Measurements from ENCODE around the gene COPZ2. TPM values are rescaled to one million over a fixed set of nuclear protein-coding genes. Genes with fewer than 3 reads are reported as not detected.

COPZ2 gene
- total and polyA plus RNA-seq, 2 donors (not counting 1 experiment from before 2014, with no cell fraction given) = 1.0 to 2.3 TPM

- intact Hi-C loops (cut with micrococcal nuclease) = loop anchor here (1.0 to 10.0 kb wide), 3 partner anchors 105 to 428 kb away; no protein-coding TSS in a partner anchor
- Histone ChIP-seq H3K36me3 (replicated peaks in 1 of 2; ENCODE audit: control extremely low read depth in 1 of 2, control insufficient read depth in 1 of 2, extremely low read depth in 1 of 2, insufficient read depth in 2 of 2, low read length in 1 of 2) (no peaks in the 10 kb centered on the region), H3K4me3 (ENCODE audit: control extremely low read depth in 1 of 5, extremely low read depth in 1 of 5, insufficient read depth in 1 of 5, low read depth in 2 of 5, low read length in 4 of 5) (no peak overlapping the region), H2AFZ (ENCODE audit: insufficient read depth, low read depth, low read length, poor library complexity, severe bottlenecking) (peak overlapping the region; percentile 50), H3K9ac (ENCODE audit: low read length) (no peak overlapping the region), H3K4me2 (replicated peaks; ENCODE audit: low read depth, low read length, poor library complexity, severe bottlenecking) (peak overlapping the region; percentile 98), H3K9me3 (ENCODE audit: control extremely low read depth in 1 of 3, control insufficient read depth in 2 of 3, insufficient read depth in 1 of 3, low read length in 2 of 3) (no peaks in the 10 kb centered on the region), H3K27me3 (replicated peaks in 1 of 4; ENCODE audit: control extremely low read depth in 1 of 4, control insufficient read depth in 3 of 4, insufficient read depth in 4 of 4, low read length in 3 of 4) (peaks cover 0 to 31% (median 13%) of the 10 kb centered on the region in 4 experiments), H3K79me2 (ENCODE audit: control insufficient read depth, insufficient read depth, low read length) (no peaks in the 10 kb centered on the region), H4K20me1 (ENCODE audit: control insufficient read depth, insufficient read depth, low read length, poor library complexity, severe bottlenecking) (no peaks in the 10 kb centered on the region), H3K4me1 (ENCODE audit: control insufficient read depth in 2 of 2, insufficient read depth in 2 of 2, low read length in 2 of 2) (peaks cover 32 to 36% of the 10 kb centered on the region in 2 donors), H3K27ac (ENCODE audit: low read length in 2 of 2) (no peak overlapping the region)
- ChIA-PET CTCF (interaction anchor here (0.7 to 3.9 kb wide), 33 partner anchors 9 to 852 kb away, joined by 3 to 228 read pairs (median 6); partner anchors contain the start of genes CDK5RAP3, COPZ2, NFE2L1 and SNX11), POLR2A (interaction anchor here (1.6 to 2.7 kb wide), 2 partner anchors 16 to 22 kb away, joined by 5 to 16 read pairs; partner anchors contain the start of gene NFE2L1)
- peak; percentile 85 for DNase-seq
- no peaks in the 10 kb centered on the region for H3K9me3 Mint-ChIP-seq (ENCODE audit: insufficient read depth)
- 35% methylated on average over 17 of the region's 18 CpGs for WGBS (ENCODE audit: insufficient coverage)
- H3K27me3 Mint-ChIP-seq = peaks cover 12% of the 10 kb centered on the region
- no peak overlapping the region for H3K27ac Mint-ChIP-seq
- TF ChIP-seq EZH2 (IDR thresholded peaks at IDR 0.05; ENCODE audit: borderline replicate concordance, insufficient read depth, low read depth, low read length, poor library complexity, severe bottlenecking) (no peak), CTCF (IDR thresholded peaks at IDR 0.05) (peak; percentile 87)
- peak overlapping the region; percentile 82 for H3K4me3 Mint-ChIP-seq
- ATAC-seq (ENCODE audit: low read depth) = peak; percentile 14
- peaks cover 33% of the 10 kb centered on the region for H3K4me1 Mint-ChIP-seq
Measured at GRCh38 chr17:48026502-48027321, 10.9 kb downstream of the COPZ2 start.
